Hematopoietic multipotent progenitor cell (in vitro differentiated cells): Measurements from ENCODE around the gene IL17RC. TPM values are rescaled to one million over a fixed set of nuclear protein-coding genes. Genes with fewer than 3 reads are reported as not detected.
"Not testable (repeated sequence)": the region's sequence is repeated elsewhere in the genome, so short reads cannot be mapped to it uniquely, and the experiment has no call there.

Source experiments
- DNase-seq, 3 donors: peaks; one replicate each; pipeline ENCODE4 v3.0.0-alpha.2; 2011 to 2015; ENCODE audit warnings: low read depth in 2 of 3, low spot score in 2 of 3
- total RNA-seq: library from RNA; depleted of rRNA; stranded (reverse); fragments of >200 nt; gene quantifications from one replicate; pipeline ENCODE4 v1.2.3, GENCODE V29; 2012

IL17RC gene
- total RNA-seq, 1 donor = 31.2 TPM

GRCh38 chr3:9914559-9915253 is 2.2 kb upstream of the IL17RC start:
- DNase-seq = no peak

- DNase-seq = peak in 2 of 3 donors; percentile 46 to 52
Observed at GRCh38 chr3:9915254-9916141, 1.4 kb upstream of the IL17RC start.

GRCh38 chr3:9916346-9916733 is 558 bp upstream of the IL17RC start:
- no peak for DNase-seq

GRCh38 chr3:9917820-9918219 is 922 bp downstream of the IL17RC start:
- no peak for DNase-seq

- DNase-seq = no peak
Observed at GRCh38 chr3:9918261-9919038, 1.6 kb downstream of the IL17RC start.

GRCh38 chr3:9928158-9928557 is 11.3 kb downstream of the IL17RC start:
- no peak for DNase-seq

GRCh38 chr3:9930804-9931418 is 14.0 kb downstream of the IL17RC start:
- DNase-seq = peak in 1 of 3 donors; percentile 51

GRCh38 chr3:9932535-9932842 is 15.6 kb downstream of the IL17RC start:
- no peak for DNase-seq

- peak; percentile 75 to 94 (median 94) for DNase-seq
Observed at GRCh38 chr3:9932843-9933560, 16.1 kb downstream of the IL17RC start.

GRCh38 chr3:9933561-9934234 is 16.8 kb downstream of the IL17RC start, which contains the start of gene CRELD1:
CRELD1 (plus strand) TSS chr3:9933834; CDS start chr3:9934439, 605 bp downstream.
- peak; percentile 95 to 97 (median 96) for DNase-seq

- peak in 1 of 3 donors; percentile 68 for DNase-seq
Observed at GRCh38 chr3:9934235-9934621, 17.3 kb downstream of the IL17RC start.

GRCh38 chr3:9934993-9935392 is 18.1 kb downstream of the IL17RC start:
- DNase-seq = no peak

- no peak for DNase-seq
Observed at GRCh38 chr3:9935966-9936510, 19.1 kb downstream of the IL17RC start.

- no peak for DNase-seq
Observed at GRCh38 chr3:9937486-9938238, 20.8 kb downstream of the IL17RC start.

GRCh38 chr3:9938966-9939365 is 22.1 kb downstream of the IL17RC start:
- no peak for DNase-seq

GRCh38 chr3:9939906-9940305 is 23.0 kb downstream of the IL17RC start:
- DNase-seq = not testable (repeated sequence)

- no peak for DNase-seq
Observed at GRCh38 chr3:9940746-9941145, 23.8 kb downstream of the IL17RC start.

- no peak for DNase-seq
Observed at GRCh38 chr3:9942164-9942563, 25.3 kb downstream of the IL17RC start.
